NOMO-1 (cell line): ENCODE results near the gene TRIM43.
"Not testable (repeated sequence)": the region's sequence is repeated elsewhere in the genome, so short reads cannot be mapped to it uniquely, and the experiment has no call there.

Experiments used
- DNase-seq, 2 experiments: peaks; one replicate each; lab custom pipeline; 2025; ENCODE audit not compliant: unreplicated experiment in 2 of 2; lab: John Stamatoyannopoulos, UW

TRIM43 gene

DNA sequence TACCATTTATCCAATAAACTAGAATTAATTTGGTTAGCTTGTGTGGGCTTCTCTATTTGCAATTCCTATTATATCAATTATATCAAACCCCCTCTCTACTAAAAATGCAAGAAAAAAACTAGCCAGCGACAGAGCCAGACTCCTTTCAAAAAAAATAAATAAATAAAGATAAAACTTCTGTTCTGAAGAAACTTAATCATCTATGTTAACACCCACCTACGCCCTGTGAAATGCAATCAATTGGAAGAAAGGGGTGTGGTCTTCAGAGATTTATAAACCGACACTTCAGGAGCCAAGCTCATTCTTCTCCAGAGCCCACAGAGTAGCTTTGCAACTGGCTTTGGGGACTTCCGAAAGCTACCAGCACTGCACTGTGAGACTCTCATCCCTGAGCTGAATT lies at the start of gene TRIM43:
TRIM43 (plus strand) TSS at position 301 of the 400 bp plus-strand sequence. CDS start 2,023 bp downstream, outside the sequence.
- not testable (repeated sequence) for DNase-seq

DNA sequence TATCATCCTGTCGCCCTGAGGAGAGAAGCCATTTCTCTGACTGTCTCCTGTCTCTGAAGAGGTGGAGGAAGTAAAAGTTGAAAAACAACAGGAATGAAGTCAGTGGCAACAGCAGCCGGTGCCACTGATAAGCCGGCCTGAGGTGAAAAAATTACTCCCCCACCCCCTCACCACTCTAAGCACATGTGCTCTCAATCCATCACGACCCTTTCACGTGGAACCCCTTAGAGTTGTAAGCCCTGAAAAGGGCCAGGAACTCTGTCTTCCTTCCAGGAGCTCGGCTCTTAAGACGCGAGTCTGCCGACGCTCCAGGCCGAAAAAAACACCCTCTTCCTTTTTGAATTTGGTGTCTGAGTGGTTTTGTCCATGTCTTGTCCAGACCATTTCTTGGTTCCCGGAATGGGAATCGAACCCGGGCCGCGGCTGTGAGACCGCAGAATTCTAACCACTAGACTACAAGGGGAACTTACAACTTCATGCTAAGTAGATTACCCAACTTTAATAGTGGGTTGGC lies 40.7 kb upstream of the TRIM43 start:
- no peak for DNase-seq

DNA sequence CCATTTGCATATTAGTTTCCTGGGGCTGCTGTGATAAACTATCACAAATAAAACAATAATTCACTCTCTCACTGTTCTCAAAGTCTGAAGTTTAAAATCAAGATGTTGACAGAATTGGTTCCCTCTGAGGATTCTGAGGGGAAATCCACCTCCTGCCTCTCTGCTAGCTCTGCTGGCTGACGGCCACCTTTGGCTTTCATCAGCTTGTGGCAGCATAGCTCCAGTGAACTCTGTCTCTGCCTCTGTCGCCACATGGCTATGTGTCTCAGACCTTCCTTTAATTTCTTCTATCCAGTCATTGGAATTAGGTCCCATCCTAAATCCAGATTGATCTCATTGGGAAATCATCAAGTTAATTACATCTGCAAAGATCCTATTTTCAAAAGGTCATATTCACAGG lies 38.9 kb upstream of the TRIM43 start:
- no peak for DNase-seq

DNA sequence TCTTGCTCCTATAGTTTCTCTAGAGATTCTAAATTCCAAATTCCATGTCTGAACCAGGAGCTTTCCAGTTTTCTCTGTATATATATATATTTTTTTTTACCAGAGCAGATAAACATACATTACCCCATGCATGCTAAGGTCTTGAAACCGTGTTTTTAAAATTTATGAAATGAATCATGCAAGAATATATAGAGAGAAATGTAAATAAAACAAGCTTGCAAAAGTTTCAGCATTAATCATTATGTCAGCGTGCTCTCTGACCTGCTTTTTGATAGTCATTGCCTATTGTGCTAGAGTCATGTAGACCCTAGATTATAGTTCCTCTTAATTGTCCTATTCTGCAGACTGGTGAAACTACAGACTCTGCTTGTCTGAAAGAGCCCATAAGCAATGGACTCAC lies 22.6 kb upstream of the TRIM43 start:
- no peak for DNase-seq

DNA sequence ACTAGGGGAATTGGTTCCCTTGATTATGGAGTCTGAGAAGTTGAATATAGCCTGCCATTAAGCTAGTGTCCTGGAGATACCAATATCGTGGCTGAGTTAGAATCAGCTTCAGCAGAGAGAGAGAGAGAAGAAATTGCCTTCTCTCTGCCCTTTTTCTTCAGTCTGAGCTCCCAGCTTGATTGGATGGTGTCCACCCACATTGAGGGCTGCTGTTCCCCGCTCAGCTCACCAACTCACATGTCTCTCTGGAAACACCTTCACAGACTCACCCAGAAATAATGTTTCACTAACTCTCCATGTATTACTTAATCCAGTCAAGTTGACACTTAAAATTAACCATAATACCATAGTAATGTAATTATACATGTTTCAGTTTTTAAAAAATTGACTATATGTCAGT lies 17.9 kb upstream of the TRIM43 start:
- DNase-seq = no peak

DNA sequence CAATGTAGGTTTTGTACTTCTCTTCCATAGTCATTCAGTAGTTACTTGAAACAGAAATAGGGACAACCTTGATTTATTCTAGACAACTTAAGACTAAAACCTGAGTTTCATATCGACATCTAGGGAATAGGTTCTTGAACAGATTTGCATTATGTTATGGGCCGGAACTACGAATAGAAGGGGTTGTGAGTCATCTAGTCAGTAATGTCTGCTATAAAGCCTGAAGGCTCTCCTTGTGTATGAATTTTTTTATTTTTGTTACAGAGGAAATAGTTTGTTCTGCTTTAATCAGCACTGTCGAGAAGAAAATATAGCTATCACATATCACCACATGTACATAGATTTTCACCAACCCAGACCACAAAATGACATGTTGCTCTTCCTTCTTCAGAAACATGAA lies 17.3 kb upstream of the TRIM43 start:
- DNase-seq = no peak

DNA sequence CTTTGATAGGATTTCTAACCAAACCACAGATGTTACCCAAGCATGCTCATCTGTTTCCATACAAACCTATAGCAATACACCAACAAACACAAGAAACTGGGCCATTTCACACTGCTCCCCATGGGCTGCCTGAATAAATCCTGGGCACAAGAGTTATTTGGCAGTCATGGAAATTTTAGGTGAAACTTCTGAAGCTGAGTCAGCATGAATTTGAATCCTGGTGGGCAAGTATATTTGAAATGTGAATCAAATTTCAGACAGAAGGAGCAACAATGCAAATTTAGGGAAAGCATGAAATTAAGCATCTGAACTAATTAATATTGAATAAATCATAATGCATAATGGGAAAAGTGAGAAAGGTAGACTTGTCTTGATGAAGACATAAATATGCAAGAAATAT lies 15.9 kb upstream of the TRIM43 start:
- DNase-seq = no peak

DNA sequence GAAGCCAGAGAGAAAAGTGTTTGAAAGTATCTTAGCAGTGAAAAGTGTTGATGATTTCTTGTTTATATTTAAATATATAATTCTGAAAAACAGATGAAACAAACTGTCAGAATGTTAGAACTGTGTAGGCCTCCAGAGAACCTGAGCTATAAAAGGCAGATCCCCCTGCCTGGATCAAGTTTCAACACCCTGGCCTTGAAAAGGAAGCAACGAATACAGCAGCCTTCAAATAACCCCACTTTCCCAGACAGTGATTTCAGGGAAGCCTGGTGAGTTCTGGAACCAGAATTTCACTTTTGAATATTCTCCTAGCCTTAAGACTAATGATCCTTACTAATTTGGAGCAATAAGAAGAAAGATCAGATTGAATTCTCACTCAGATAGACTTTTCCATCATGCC lies 13.3 kb upstream of the TRIM43 start:
- no peak for DNase-seq

DNA sequence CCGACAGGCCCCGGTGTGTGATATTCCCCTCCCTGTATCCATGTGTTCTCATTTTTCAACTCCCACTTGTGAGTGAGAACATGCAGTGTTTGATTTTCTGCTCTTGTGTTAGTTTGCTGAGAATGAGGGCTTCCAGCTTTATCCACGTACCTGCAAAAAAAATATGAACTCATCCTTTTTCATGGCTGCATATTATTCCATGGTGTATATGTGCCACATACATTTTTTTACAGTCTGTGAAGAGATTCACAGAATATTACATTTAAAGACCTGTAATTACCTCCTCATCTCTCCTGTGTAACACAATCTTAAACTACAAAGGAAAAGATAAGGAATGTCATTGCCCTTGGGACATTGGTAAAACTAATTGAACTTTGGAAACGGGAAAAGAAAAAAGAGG lies 8.3 kb upstream of the TRIM43 start:
- not testable (repeated sequence) for DNase-seq

DNA sequence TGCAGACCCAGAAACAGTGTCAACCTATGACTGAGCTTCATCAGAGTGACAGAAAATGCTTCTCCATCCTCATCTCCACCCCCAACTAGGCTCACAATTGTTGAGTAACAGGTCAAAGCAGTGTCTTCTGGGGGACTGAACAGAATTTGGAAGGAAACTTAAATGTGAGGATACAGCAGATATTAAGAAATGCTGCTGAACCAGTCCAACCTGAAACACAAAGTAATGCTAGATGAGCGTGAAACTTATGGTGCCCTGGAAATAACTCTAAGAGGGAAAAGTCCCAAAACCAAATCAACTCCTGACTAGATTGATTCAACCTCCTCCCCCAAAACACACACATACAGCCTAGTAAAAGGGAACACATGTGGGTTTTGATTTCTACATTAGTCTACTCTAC lies 7.5 kb upstream of the TRIM43 start:
- not testable (repeated sequence) for DNase-seq

DNA sequence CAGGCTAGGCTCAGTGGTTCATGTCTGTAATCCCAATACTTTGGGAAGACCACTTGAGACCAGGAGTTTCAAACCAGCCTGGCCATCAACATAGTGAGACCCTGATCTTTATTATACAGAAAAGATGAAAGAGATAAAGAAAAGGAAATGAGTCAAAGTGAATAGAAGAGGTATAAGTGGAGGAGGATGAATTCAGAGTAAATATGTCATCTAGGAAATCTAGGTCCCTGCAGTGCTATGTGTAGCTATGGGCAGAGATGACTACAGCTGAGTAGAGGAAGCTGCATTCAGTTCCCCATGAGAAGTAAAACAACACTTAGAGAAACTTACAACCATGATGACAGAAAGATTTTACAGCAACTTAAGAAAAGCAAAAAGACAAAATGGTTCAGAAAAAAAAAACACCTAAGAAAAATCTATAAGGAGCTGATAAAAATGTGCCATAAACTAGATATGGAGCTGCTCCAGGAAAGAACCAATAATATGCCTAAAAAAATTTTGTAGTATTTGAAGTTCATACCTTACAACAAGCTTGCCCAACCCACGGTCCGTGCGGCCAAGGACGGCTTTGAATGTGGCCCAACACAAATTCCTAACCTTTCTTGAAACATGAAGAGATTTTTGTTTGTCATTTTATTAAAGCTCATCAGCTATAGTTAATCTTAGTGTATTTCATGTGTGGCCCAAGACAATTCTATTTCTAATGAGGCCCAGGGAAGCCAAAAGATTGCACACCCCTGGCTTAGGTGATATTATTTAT lies 1.8 kb upstream of the TRIM43 start:
- not testable (repeated sequence) for DNase-seq

DNA sequence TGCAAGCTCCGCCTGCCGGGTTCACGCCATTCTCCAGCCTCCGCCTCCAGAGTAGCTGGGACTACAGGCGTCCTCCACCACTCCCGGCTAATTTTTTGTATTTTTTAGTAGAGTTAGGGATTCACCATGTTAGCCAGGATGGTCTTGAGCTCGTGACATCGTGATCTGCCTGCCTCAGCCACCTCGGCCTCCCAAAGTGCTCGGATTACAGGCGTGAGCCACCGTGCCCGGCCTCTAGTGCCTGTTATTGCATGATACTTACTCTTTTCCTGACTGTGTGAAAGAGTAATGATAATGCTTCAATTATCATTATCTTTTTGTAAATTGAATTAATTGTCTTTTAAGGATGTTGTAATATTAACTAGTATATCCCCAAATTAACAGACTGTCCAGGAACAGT lies 1.2 kb downstream of the TRIM43 start:
- DNase-seq = not testable (repeated sequence)

DNA sequence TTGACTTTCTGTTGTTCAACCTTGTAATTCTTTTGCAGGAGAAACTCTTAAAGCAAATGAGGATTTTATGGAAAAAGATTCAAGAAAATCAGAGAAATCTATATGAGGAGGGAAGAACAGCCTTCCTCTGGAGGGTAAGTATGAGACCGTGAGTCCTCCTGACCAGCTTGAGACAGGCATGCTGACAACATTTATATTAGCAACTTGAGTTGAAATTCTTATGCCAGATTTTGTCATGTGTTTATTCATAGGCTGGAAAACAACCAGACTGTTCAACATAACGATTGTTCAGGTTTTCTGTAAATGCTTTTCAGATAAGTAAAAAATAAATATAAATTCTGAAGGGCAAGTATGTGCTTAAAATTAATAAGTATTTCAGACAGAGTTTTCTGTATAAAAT lies 3.2 kb downstream of the TRIM43 start:
- not testable (repeated sequence) for DNase-seq

DNA sequence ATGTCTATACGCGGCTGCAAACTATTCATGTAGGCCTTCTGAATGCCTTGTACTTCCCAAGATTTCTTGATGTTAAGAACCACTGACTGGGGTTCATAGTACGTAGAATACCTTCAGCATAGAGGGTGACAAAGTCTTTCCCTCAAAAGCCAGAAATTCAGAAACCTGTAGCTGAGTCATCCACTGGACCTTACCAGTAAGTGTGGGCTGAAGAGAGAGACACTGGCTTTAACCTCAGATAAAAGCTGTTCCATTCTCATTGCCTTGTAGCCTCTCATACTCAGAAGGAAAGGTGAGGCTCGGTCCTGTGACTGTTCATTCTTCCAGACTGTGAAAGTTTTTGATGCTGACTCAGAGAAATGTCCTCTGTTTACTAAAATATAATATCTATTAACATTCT lies 9.5 kb downstream of the TRIM43 start:
- DNase-seq = not testable (repeated sequence)

DNA sequence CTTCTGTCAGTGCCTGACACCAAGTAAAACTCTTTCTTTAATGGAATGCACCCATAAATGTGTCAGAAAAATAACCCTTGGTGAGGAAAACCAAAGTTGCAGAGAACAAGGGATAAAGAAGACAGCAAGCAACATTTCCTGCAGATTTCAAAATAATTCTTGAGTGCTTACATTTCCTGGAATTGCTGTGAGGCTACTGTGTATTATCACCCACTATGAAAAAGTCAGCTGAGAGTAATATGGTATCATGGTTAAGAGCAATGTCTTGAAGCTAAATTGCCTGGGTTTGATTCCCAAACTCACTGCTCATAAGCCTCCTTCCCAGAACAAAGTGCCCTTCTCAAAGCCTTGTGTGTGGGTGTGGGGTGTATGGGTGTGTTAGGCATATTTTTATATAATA lies 10.3 kb downstream of the TRIM43 start:
- DNase-seq = not testable (repeated sequence)

DNA sequence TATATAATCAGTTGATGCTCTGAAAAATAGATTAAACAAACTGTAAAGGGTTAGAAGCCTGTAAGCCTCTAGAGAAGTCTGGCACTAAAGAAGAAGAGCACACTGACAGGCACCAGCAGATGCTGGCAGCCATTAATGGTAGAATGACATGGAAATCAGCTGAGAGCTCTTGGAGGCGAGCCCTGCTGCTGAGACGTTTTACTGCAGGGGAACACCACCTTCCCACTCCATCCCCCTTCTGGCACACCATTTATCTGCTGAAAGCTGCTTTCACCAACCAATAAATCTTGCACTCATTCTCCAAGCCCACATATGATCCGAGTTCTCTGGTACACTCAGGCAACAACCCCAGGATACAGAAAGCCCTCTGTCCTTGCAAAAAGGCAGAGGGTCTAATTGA lies 16.6 kb downstream of the TRIM43 start:
- not testable (repeated sequence) for DNase-seq

DNA sequence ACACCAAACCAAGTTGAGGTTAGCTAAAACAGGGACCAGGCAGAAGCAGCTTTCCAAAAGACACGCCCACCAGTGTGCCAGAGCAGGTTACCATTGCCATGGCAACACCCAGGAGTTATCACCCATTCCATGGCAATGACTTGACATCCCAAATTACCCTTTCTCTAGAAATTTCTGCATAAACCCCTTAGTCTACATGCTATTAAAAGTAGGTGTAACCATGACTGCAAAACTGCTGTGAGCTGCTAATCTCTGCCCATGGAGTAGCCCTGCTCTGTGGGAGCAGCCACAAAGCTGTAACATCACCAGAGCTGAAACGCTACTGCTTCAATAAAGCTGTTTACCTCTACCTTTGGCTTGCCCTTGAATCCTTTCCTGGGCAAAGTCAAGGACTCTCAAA lies 18.0 kb downstream of the TRIM43 start:
- DNase-seq = not testable (repeated sequence)

DNA sequence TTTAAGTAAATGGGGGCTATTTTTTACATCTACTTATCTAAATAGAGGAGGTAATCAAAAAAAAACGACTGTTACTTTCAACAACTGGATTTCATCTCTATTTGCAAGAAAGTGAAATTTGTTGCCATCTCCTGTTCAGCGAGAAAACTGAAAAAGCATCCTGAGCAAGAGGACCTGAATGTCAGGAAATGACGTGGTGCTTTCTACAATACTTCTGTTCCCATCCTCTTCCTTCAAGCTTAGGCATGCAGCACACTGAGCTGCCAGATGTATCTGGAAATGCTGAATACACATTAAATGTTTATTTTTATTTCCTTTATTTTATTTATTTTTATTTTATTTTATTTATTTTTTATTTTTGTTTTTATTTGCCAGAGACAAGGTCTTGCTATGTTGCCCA lies 21.2 kb downstream of the TRIM43 start:
- not testable (repeated sequence) for DNase-seq

DNA sequence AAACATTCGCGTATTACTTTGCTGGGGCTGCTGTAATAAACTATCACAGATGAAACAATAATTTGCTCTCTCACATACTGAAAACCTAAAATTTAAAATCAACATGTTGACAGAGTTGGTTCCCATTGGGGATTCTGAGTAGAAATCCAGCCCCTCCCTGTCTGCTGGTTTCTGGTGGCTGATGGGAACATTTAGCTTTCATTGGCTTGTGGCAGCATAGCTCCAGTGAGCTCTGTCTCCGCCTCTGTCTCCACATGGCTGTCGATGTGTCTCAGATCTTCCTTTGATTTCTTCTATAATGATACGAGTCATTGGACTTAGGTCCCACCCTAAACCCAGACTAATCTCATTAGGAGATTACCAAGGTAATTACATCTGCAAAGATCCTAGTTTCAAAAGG lies 30.9 kb downstream of the TRIM43 start:
- not testable (repeated sequence) for DNase-seq

DNA sequence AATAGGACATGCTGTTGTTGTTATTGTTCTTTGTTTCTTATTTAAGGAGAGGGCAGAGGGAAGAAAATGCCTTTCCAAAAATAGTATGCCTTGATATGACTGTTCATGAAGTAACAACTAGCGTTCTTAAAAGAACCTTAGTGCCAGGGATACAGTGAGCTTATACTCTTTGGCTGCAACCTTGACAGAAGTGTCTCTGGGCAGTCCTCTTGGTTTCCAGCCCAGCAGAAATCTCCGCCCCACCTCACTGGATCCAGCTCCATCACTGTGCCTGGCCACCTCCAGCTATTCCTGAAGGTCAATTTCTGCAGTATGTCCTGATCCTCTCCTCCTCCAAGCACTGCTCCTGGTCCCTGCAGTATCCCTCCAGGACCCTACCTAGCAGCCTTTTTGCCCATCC lies 39.2 kb downstream of the TRIM43 start:
- not testable (repeated sequence) for DNase-seq

DNA sequence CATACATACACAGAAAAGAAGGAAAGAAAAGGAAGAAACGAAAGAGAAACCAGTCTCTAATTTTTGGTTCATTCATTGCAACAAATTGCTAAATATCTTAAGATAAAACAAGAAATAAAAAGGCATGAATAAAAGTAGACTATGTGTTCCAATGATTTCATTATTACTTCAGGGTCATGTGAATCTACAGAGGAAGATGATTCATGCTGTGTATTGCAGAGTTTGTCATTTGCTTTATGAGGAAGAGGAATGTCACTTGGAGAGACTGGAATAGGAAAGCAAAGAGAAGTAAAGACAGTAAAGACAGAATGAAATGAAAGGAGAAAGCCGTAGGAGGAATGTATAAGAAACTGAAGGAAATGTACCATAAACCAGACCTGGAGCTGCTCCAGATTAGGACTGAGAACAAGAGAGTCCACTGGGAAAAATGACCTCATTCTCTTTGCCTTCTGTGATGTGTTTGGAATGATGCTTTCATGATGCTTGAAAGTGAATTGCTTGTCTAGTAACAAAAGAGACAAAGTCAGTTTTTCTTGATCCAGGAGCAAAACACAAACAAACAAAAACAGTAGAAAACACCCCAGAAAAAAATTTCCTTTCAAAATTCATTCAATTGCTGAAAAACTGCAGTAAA lies 41.9 kb downstream of the TRIM43 start:
- not testable (repeated sequence) for DNase-seq
